SK-MEL-5 (cell line): ENCODE measurements around the gene DNAJB6. TPM values are rescaled to one million over a fixed set of nuclear protein-coding genes. Genes with fewer than 3 reads are reported as not detected.
A peak's percentile ranks its signal among the peaks of the same experiment; 100 is the strongest.

Experiments used
- DNase-seq: peaks from one replicate; pipeline ENCODE4 v3.0.0-alpha.2; 2016; ENCODE audit warnings: low read depth, low spot score
- in situ Hi-C: cut with HindIII; loops from 2 replicates; pipeline ENCODE4 v1.10.0; 2016; ENCODE audit warnings: low sequenced_read_pairs, high pct_unique_total_duplicates, low pct_unique_long_range_greater_than_20kb
- total RNA-seq: library from RNA; depleted of rRNA; stranded (reverse); fragments of >200 nt; shearing (Covaris generic); gene quantifications from 2 replicates; pipeline ENCODE4 v1.2.3, GENCODE V29; 2014

Gene DNAJB6
- total RNA-seq, 1 experiment from 2014 or later, result 120 TPM

GRCh38 chr7:157384301-157384700, 47.5 kb downstream of the DNAJB6 start:
- no peak for DNase-seq
- in situ Hi-C loops, result no loop called here

GRCh38 chr7:157386979-157387800, 50.4 kb downstream of the DNAJB6 start:
- peak; percentile 92 for DNase-seq
- in situ Hi-C loops, result no loop called here

- DNase-seq, result no peak
- in situ Hi-C loops, result no loop called here
Measured at GRCh38 chr7:157388301-157388700, 51.5 kb downstream of the DNAJB6 start.

GRCh38 chr7:157389951-157390730, 53.3 kb downstream of the DNAJB6 start:
- in situ Hi-C loops, result no loop called here
- DNase-seq, result peak; percentile 62

- DNase-seq, result no peak
- in situ Hi-C loops, result no loop called here
Measured at GRCh38 chr7:157391036-157391710, 54.4 kb downstream of the DNAJB6 start.

GRCh38 chr7:157392256-157393037, 55.6 kb downstream of the DNAJB6 start:
- in situ Hi-C loops, result no loop called here
- no peak for DNase-seq

- no peak for DNase-seq
- in situ Hi-C loops, result no loop called here
Measured at GRCh38 chr7:157394246-157395191, 57.7 kb downstream of the DNAJB6 start.

- no peak for DNase-seq
- in situ Hi-C loops, result no loop called here
Measured at GRCh38 chr7:157395206-157395605, 58.4 kb downstream of the DNAJB6 start.

- in situ Hi-C loops, result no loop called here
- no peak for DNase-seq
Measured at GRCh38 chr7:157396316-157397035, 59.7 kb downstream of the DNAJB6 start.

GRCh38 chr7:157397036-157397720, 60.4 kb downstream of the DNAJB6 start:
- in situ Hi-C loops, result no loop called here
- DNase-seq, result no peak

- in situ Hi-C loops, result no loop called here
- DNase-seq, result peak; percentile 81
Measured at GRCh38 chr7:157397731-157398691, 61.2 kb downstream of the DNAJB6 start.

- DNase-seq, result no peak
- in situ Hi-C loops, result no loop called here
Measured at GRCh38 chr7:157399086-157399687, 62.4 kb downstream of the DNAJB6 start.

GRCh38 chr7:157400171-157400860, 63.5 kb downstream of the DNAJB6 start:
- DNase-seq, result no peak
- in situ Hi-C loops, result no loop called here
